HepG2 (cell line): ENCODE results near the gene PJA2. TPM values are rescaled to one million over a fixed set of nuclear protein-coding genes. Genes with fewer than 3 reads are reported as not detected.

Experiments
- ATF4 ChIP-seq, 2 experiments: fragments of 450-650 bp in 1 of 2; sonication (generic) in 1 of 2; formaldehyde crosslinking; IDR thresholded peaks; 2 replicates each; pipeline versions ENCODE4 v1.5.0 to v1.8.0; 2020 to 2022; ENCODE audit warnings: mild to moderate bottlenecking in 1 of 2, missing genetic modification reagents in 1 of 2
- ELK4 ChIP-seq: sonication (generic); formaldehyde crosslinking; IDR thresholded peaks from 2 replicates; pipeline ENCODE4 v1.9.0; 2021; ENCODE audit warnings: missing genetic modification reagents, borderline replicate concordance
- FOXA3 ChIP-seq: IDR thresholded peaks from 2 replicates; pipeline ENCODE4 v1.6.1; 2016; ENCODE audit warnings: missing genetic modification reagents, missing compliant biosample characterization
- HNF1A ChIP-seq, 2 experiments: sonication (generic) in 1 of 2; formaldehyde crosslinking in 1 of 2; IDR thresholded peaks; 2 replicates each; pipeline versions ENCODE4 v1.4.0 to v1.6.1; 2016 to 2020; ENCODE audit warnings: borderline replicate concordance in 1 of 2, low read depth in 1 of 2, mild to moderate bottlenecking in 1 of 2, missing genetic modification reagents in 1 of 2
- HNF1B ChIP-seq: sonication (generic); formaldehyde crosslinking; IDR thresholded peaks from 2 replicates; pipeline ENCODE4 v1.5.1; 2020; ENCODE audit warnings: mild to moderate bottlenecking, moderate library complexity, missing genetic modification reagents
- IRF1 ChIP-seq: sonication (generic); formaldehyde crosslinking; IDR thresholded peaks from 2 replicates; pipeline ENCODE4 v1.4.0; 2020; ENCODE audit warnings: low read depth, mild to moderate bottlenecking, missing genetic modification reagents
- KLF11 ChIP-seq: IDR thresholded peaks from 2 replicates; pipeline ENCODE4 v1.6.1; 2016; ENCODE audit warnings: missing compliant biosample characterization
- MBD4 ChIP-seq: IDR thresholded peaks from 2 replicates; pipeline ENCODE4 v1.6.1; 2012; ENCODE audit warnings: low read length, inconsistent platforms, borderline replicate concordance
- MIER3 ChIP-seq: IDR thresholded peaks from 2 replicates; pipeline ENCODE4 v1.6.1; 2016; ENCODE audit warnings: missing compliant biosample characterization, borderline replicate concordance
- PATZ1 ChIP-seq: sonication (generic); formaldehyde crosslinking; IDR thresholded peaks from 2 replicates; pipeline ENCODE4 v1.4.0; 2020; ENCODE audit warnings: missing genetic modification reagents
- RAD21 ChIP-seq: fragments of 450-650 bp; formaldehyde crosslinking; IDR thresholded peaks from 2 replicates; pipeline ENCODE4 v1.5.0; 2020; ENCODE audit warnings: mild to moderate bottlenecking
- SIN3A ChIP-seq: IDR thresholded peaks from 2 replicates; pipeline ENCODE4 v1.6.1; 2011; ENCODE audit warnings: low read depth, mild to moderate bottlenecking, control low read depth, low read length, borderline replicate concordance
- SIX1 ChIP-seq: sonication (generic); formaldehyde crosslinking; IDR thresholded peaks from 2 replicates; pipeline ENCODE4 v1.4.0; 2020; ENCODE audit warnings: missing genetic modification reagents, borderline replicate concordance
- SMYD3 ChIP-seq: sonication (generic); formaldehyde crosslinking; IDR thresholded peaks from 2 replicates; pipeline ENCODE4 v1.8.1; 2023; ENCODE audit warnings: mild to moderate bottlenecking, missing genetic modification reagents
- SUZ12 ChIP-seq: fragments of 150-350 bp; IDR thresholded peaks from 2 replicates; pipeline ENCODE4 v1.6.1; 2014; ENCODE audit warnings: low read depth, low read length
- ZBTB20 ChIP-seq: sonication (generic); formaldehyde crosslinking; IDR thresholded peaks from 2 replicates; pipeline ENCODE4 v1.8.1; 2023; ENCODE audit warnings: missing genetic modification reagents, low read depth, mild to moderate bottlenecking, borderline replicate concordance
- ZNF207 ChIP-seq: fragments of 450-650 bp; IDR thresholded peaks from 2 replicates; pipeline ENCODE4 v1.6.1; 2016; ENCODE audit warnings: antibody characterized with exemption, borderline replicate concordance
- ZNF282 ChIP-seq: fragments of 450-650 bp; IDR thresholded peaks from 2 replicates; pipeline ENCODE4 v1.6.1; 2018; ENCODE audit not compliant: partially characterized antibody
- ZNF335 ChIP-seq: sonication (generic); formaldehyde crosslinking; IDR thresholded peaks from 2 replicates; pipeline ENCODE4 v1.4.0; 2020; ENCODE audit warnings: missing genetic modification reagents
- polyA plus RNA-seq, 8 experiments: library from polyadenylated mRNA; depleted of rRNA in 3 of 8; stranded (reverse) in 7 of 8; unstranded in 1 of 8; fragments of >200 nt; fragmentation: Illumina TruSeq in 4 of 8; extraction: Trizol in 4 of 8; gene quantifications; 2 replicates each; pipeline versions ENCODE4 v1.2.1 to v1.2.3, GENCODE V29; 2011 to 2016; ENCODE audit warnings: low read depth in 4 of 8, missing spikeins in 1 of 8, mixed read lengths in 1 of 8; ENCODE audit not compliant: insufficient read depth in 1 of 8
- total RNA-seq, 5 experiments: library from RNA; depleted of rRNA; stranded (reverse); fragments of >200 nt; fragmentation: Illumina TruSeq; extraction: Trizol; gene quantifications; 2 replicates each; pipeline ENCODE4 v1.2.3, GENCODE V29; 2016; ENCODE audit warnings: low read depth in 1 of 5

Gene PJA2
- total and polyA plus RNA-seq, 2 of the 13 experiments (the other 11 are each of a cell fraction or from before 2014, with no cell fraction given) = 39.4 to 41.4 TPM

GRCh38 chr5:109409844-109410388 lies at the start of gene PJA2 (continued):
- peak; percentile 55 for TF ChIP-seq HNF1B (CRISPR knock-in tag)
- TF ChIP-seq RAD21 (CRISPR knock-in tag) = no peak
- no peak for TF ChIP-seq SUZ12
- no peak for TF ChIP-seq MIER3 (CRISPR knock-in tag)
- TF ChIP-seq ZBTB20 = no peak
- peak; percentile 70 for TF ChIP-seq PATZ1 (CRISPR knock-in tag)
- TF ChIP-seq SMYD3 = no peak
- no peak for TF ChIP-seq SIX1 (CRISPR knock-in tag)
- no peak for TF ChIP-seq IRF1 (CRISPR knock-in tag)
- no peak for TF ChIP-seq ATF4 (CRISPR knock-in tag; IDR thresholded peaks at IDR 0.05)
- TF ChIP-seq HNF1A (IDR thresholded peaks at IDR 0.05; ENCODE audit: low read depth) = no peak
- no peak for TF ChIP-seq HNF1A (CRISPR knock-in tag; IDR thresholded peaks at IDR 0.05; ENCODE audit: borderline replicate concordance)
- TF ChIP-seq ZNF207 = no peak
- TF ChIP-seq FOXA3 (CRISPR knock-in tag) = no peak
- peak; percentile 30; the same call in 1 of the 2 replicates for TF ChIP-seq ZNF335 (CRISPR knock-in tag)
- TF ChIP-seq ZNF282 = no peak
- no peak for TF ChIP-seq ELK4 (CRISPR knock-in tag)
- no peak; the same call in 1 of the 2 replicates for TF ChIP-seq SIN3A
- TF ChIP-seq KLF11 (CRISPR knock-in tag) = no peak
- no peak for TF ChIP-seq MBD4
